Tibial nerve (tissue), 4 donors: Measurements from ENCODE around the gene ZCWPW1. TPM values are rescaled to one million over a fixed set of nuclear protein-coding genes. Genes with fewer than 3 reads are reported as not detected.
A peak's percentile ranks its signal among the peaks of the same experiment; 100 is the strongest.
"Not testable (repeated sequence)": the region's sequence is repeated elsewhere in the genome, so short reads cannot be mapped to it uniquely, and the experiment has no call there.

Source experiments
- DNase-seq, 2 donors: peaks; one replicate each; pipeline ENCODE4 v3.0.0-alpha.2; 2019; ENCODE audit warnings: low spot score in 2 of 2
- H3K27ac ChIP-seq, 4 donors: fragments of 200-600 bp; sonication (generic) in 3 of 4; one replicate each; pipeline ENCODE4 v1.5.1; 2017 to 2019; ENCODE audit warnings: mild to moderate bottlenecking in 1 of 4
- H3K27me3 ChIP-seq, 2 donors: fragments of 200-600 bp; sonication (generic) in 1 of 2; one replicate each; pipeline versions ENCODE4 v1.5.1 to v1.6.0; 2017 to 2019
- H3K36me3 ChIP-seq, 3 donors: fragments of 200-600 bp; sonication (generic); one replicate each; pipeline ENCODE4 v1.5.1; 2018 to 2019
- H3K4me1 ChIP-seq, 4 donors: fragments of 200-600 bp; sonication (generic) in 3 of 4; one replicate each; pipeline ENCODE4 v1.5.1; 2017 to 2019
- H3K4me3 ChIP-seq, 4 donors: fragments of 200-600 bp; sonication (generic) in 3 of 4; one replicate each; pipeline ENCODE4 v1.5.1; 2017 to 2019; ENCODE audit warnings: mild to moderate bottlenecking in 1 of 4, moderate library complexity in 1 of 4
- H3K9me3 ChIP-seq, 4 donors: fragments of 200-600 bp; sonication (generic) in 3 of 4; one replicate each; pipeline ENCODE4 v1.5.1; 2017 to 2019
- CTCF ChIP-seq, 5 experiments: fragments of 200-600 bp in 3 of 5; fragments of 450-650 bp in 2 of 5; sonication (generic) in 3 of 5; IDR thresholded peaks; one replicate each; pipeline ENCODE4 v1.5.1; 2016 to 2019; ENCODE audit warnings: antibody characterized with exemption in 5 of 5, mild to moderate bottlenecking in 3 of 5, moderate library complexity in 2 of 5
- EP300 ChIP-seq, 2 donors: sonication (generic); formaldehyde crosslinking; IDR thresholded peaks; one replicate each; pipeline ENCODE4 v1.6.1; 2017; ENCODE audit warnings: antibody characterized with exemption in 2 of 2, mild to moderate bottlenecking in 1 of 2
- POLR2A ChIP-seq, 2 donors: fragments of 450-650 bp; IDR thresholded peaks; one replicate each; pipeline ENCODE4 v1.6.1; 2017; ENCODE audit warnings: antibody characterized with exemption in 2 of 2, mild to moderate bottlenecking in 2 of 2, moderate library complexity in 2 of 2
- WGBS, 2 donors: methylation state at CpG; one replicate each; pipeline ENCODE4 v1.1.5; 2018; 5-methylcytosine and 5-hydroxymethylcytosine counted together
- total RNA-seq, 4 donors: library from RNA; depleted of rRNA; stranded (reverse); fragments of >200 nt; gene quantifications; one replicate each; pipeline ENCODE4 v1.1.0, GENCODE V29; 2016

The ZCWPW1 gene
- total RNA-seq, 4 donors from 2014 or later, result 3.6 to 7.3 (median 4.9) TPM

- Histone ChIP-seq H3K27me3 (no peaks in the 10 kb centered on the region), H3K27ac (peak overlapping the region in 3 of 4 donors; percentile 37 to 68 (median 68)), H3K4me3 (no peak overlapping the region), H3K9me3 (no peaks in the 10 kb centered on the region), H3K4me1 (peaks cover 0 to 33% (median 9%) of the 10 kb centered on the region in 4 donors), H3K36me3 (peaks cover 0 to 48% (median 0%) of the 10 kb centered on the region in 3 donors)
- WGBS, 2 donors, result 17 to 21% methylated on average over 4 of the region's 4 CpGs
- TF ChIP-seq EP300 (IDR thresholded peaks at IDR 0.05) (no peak), CTCF (IDR thresholded peaks at IDR 0.05) (no peak), POLR2A (IDR thresholded peaks at IDR 0.05) (no peak)
- DNase-seq, result no peak
Measured at GRCh38 chr7:100370303-100370702, 58.2 kb downstream of the ZCWPW1 start.

DNA sequence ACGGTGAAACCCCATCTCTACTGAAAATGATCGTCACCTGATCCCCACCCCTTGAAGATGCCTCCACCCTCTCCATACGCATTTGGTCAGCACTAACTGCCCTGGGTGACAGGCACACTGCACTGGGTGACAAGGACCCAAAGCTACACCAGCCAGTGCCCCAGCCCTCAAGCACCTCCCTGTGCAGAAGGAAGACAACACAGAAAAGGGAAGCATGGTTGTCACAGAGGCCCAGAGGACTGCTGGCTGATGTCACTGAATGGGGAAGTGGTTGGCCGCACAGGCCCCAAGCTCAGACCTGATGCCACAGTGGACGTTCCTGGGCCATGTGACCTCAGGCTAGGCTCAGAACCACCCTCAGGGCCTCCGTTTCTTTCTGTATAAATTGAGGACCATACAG lies 59.4 kb downstream of the ZCWPW1 start:
- DNase-seq, result peak in 1 of 2 donors; percentile 41
- peak overlapping the region in 3 of 4 donors; percentile 38 to 68 (median 68) for H3K27ac ChIP-seq
- peaks cover 0 to 60% (median 0%) of the 10 kb centered on the region in 3 donors for H3K36me3 ChIP-seq
- TF ChIP-seq EP300 (IDR thresholded peaks at IDR 0.05) (peak in 1 of 2 donors; percentile 67), POLR2A (IDR thresholded peaks at IDR 0.05) (no peak)
- no peak overlapping the region for H3K4me3 ChIP-seq
- no peaks in the 10 kb centered on the region for H3K9me3 ChIP-seq
- no peaks in the 10 kb centered on the region for H3K27me3 ChIP-seq
- WGBS, 2 donors, result 64 to 66% methylated on average over 6 of the region's 6 CpGs
- H3K4me1 ChIP-seq, result peaks cover 0 to 33% (median 9%) of the 10 kb centered on the region in 4 donors

- TF ChIP-seq EP300 (IDR thresholded peaks at IDR 0.05) (no peak), POLR2A (IDR thresholded peaks at IDR 0.05) (no peak)
- Histone ChIP-seq H3K36me3 (peaks cover 0 to 71% (median 0%) of the 10 kb centered on the region in 3 donors), H3K9me3 (no peaks in the 10 kb centered on the region), H3K4me3 (no peak overlapping the region), H3K27ac (peak overlapping the region in 3 of 4 donors; percentile 38 to 68 (median 64)), H3K27me3 (no peaks in the 10 kb centered on the region), H3K4me1 (peaks cover 0 to 30% (median 9%) of the 10 kb centered on the region in 4 donors)
- no peak for DNase-seq
- 78 to 85% methylated on average over 11 to 12 of the region's 12 CpGs for WGBS, 2 donors
Measured at GRCh38 chr7:100367676-100368613, 60.6 kb downstream of the ZCWPW1 start.

DNA sequence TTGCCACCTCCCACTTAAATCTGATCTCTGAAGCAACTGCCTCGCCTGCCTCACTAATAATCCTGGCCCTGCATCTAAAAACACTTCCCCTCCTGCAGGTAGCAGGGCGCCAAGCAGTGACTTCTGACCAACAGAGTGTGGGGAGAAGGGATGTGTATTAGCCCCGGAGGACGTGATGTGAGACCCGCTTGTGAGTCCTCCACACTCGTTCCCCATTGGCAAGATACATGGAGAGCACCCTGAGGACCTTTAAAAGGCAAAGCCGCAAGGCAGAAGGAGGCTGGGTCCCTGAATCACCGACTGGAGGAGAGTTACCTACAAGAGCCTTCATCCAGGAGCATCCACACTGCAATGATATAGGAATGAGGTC lies 61.3 kb downstream of the ZCWPW1 start:
- H3K4me1 ChIP-seq, result peaks cover 0 to 22% (median 9%) of the 10 kb centered on the region in 4 donors
- H3K27me3 ChIP-seq, result no peaks in the 10 kb centered on the region
- no peak for DNase-seq
- H3K4me3 ChIP-seq, result no peak overlapping the region
- TF ChIP-seq CTCF (IDR thresholded peaks at IDR 0.05) (no peak), POLR2A (IDR thresholded peaks at IDR 0.05) (no peak), EP300 (IDR thresholded peaks at IDR 0.05) (no peak)
- H3K27ac ChIP-seq, result peak overlapping the region in 1 of 4 donors; percentile 37
- 88 to 92% methylated on average over 8 of the region's 8 CpGs for WGBS, 2 donors
- H3K9me3 ChIP-seq, result no peaks in the 10 kb centered on the region
- H3K36me3 ChIP-seq, result peaks cover 0 to 78% (median 0%) of the 10 kb centered on the region in 3 donors

DNA sequence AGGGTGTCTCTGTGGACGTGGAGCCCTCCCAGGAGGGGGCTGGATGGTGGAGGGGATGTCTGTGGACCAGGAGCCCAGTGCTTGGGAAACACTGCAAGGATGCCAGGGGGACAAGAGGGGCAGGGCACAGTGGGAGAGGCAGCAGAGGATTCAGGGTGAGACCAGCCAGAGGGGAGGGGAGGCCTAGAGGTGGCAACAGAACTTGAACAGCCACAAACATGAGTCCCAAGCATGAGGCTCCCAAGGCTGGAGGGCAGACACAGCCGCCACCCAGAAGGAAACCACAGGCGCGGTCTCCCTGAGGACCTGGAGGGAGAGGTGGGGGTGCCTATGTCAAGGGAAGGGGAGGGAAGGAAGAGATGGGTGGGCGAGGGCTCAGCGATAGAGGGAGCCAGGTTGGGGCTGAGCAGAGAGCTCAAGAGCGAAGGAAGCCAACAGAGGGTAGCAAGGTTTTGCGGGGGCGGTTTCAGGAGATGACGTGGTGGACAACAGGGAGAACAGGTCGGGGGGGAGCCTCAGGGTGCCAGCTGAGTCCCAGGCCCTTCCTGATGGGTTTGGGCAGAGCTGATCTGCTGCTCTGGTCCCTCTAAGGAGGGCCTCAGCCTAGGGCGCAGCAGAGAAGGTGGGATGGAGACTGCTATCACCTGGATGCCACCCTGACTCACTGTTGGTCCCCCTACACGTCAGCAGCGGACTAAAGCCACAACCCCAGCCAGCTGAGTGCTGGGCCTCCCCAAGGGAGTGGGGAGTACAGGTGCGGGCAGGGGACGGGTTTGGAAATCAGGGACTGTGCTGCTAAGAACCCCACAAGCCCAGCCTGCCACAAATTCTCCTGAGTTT lies 61.9 kb downstream of the ZCWPW1 start:
- WGBS, 2 donors, result 86% methylated on average over 13 to 16 of the region's 16 CpGs
- Histone ChIP-seq H3K4me1 (peaks cover 0 to 17% (median 7%) of the 10 kb centered on the region in 4 donors), H3K9me3 (no peaks in the 10 kb centered on the region), H3K4me3 (no peak overlapping the region), H3K36me3 (peaks cover 0 to 84% (median 2%) of the 10 kb centered on the region in 3 donors), H3K27ac (peak overlapping the region in 3 of 4 donors; percentile 37 to 56 (median 52)), H3K27me3 (no peaks in the 10 kb centered on the region)
- TF ChIP-seq POLR2A (IDR thresholded peaks at IDR 0.05) (no peak), EP300 (IDR thresholded peaks at IDR 0.05) (no peak), CTCF (IDR thresholded peaks at IDR 0.05) (no peak)
- DNase-seq, result no peak

- H3K27ac ChIP-seq, result peak overlapping the region in 3 of 4 donors; percentile 37 to 56 (median 52)
- 91 to 95% methylated on average over 7 of the region's 7 CpGs for WGBS, 2 donors
Measured at GRCh38 chr7:100365998-100366367, 62.5 kb downstream of the ZCWPW1 start.

More at GRCh38 chr7:100365998-100366367, 62.5 kb downstream of the ZCWPW1 start:
- Histone ChIP-seq H3K4me1 (peaks cover 0 to 13% (median 6%) of the 10 kb centered on the region in 4 donors), H3K36me3 (peaks cover 0 to 91% (median 8%) of the 10 kb centered on the region in 3 donors)
- not testable (repeated sequence) for H3K4me3 ChIP-seq, H3K9me3 ChIP-seq, H3K27me3 ChIP-seq, DNase-seq
